Fibroblast of lung (primary cell): ENCODE measurements around the gene TTL. TPM values are rescaled to one million over a fixed set of nuclear protein-coding genes. Genes with fewer than 3 reads are reported as not detected.
A peak's percentile ranks its signal among the peaks of the same experiment; 100 is the strongest.
"Not testable (repeated sequence)": the region's sequence is repeated elsewhere in the genome, so short reads cannot be mapped to it uniquely, and the experiment has no call there.

Experiments used
- DNase-seq, 2 donors: peaks; one replicate each; pipeline versions ENCODE4 v3.0.0 to v3.0.0-alpha.2; 2010; ENCODE audit warnings: low read depth in 2 of 2
- H2AFZ ChIP-seq: 2 replicates; pipeline ENCODE4 v1.5.1; 2012; ENCODE audit warnings: low read length, control low read depth, inconsistent platforms
- H3K27ac ChIP-seq: 2 replicates; pipeline ENCODE4 v1.5.1; 2011; ENCODE audit warnings: low read length, control low read depth; ENCODE audit not compliant: insufficient read depth
- H3K27me3 ChIP-seq: 2 replicates; pipeline ENCODE4 v1.5.1; 2011; ENCODE audit warnings: mild to moderate bottlenecking, low read length; ENCODE audit not compliant: control insufficient read depth, insufficient read depth
- H3K36me3 ChIP-seq: 2 replicates; pipeline ENCODE4 v1.5.1; 2011; ENCODE audit warnings: low read length; ENCODE audit not compliant: control insufficient read depth, insufficient read depth
- H3K4me1 ChIP-seq: 2 replicates; pipeline ENCODE4 v1.5.1; 2011; ENCODE audit warnings: low read length; ENCODE audit not compliant: control insufficient read depth, insufficient read depth; ENCODE audit errors: extremely low read depth
- H3K4me2 ChIP-seq: 2 replicates; pipeline ENCODE4 v1.5.1; 2011; ENCODE audit warnings: low read length, control low read depth; ENCODE audit not compliant: insufficient read depth; ENCODE audit errors: extremely low read depth
- H3K4me3 ChIP-seq, 4 experiments: fragments of 200-600 bp in 1 of 4; sonication (generic) in 1 of 4; replicated peaks in 1 of 4; 2 replicates each; pipeline ENCODE4 v1.5.1; 2011 to 2016; ENCODE audit warnings: low read length in 4 of 4, low read depth in 3 of 4, mild to moderate bottlenecking in 3 of 4, control low read depth in 2 of 4, inconsistent platforms in 1 of 4, mixed read lengths in 1 of 4; ENCODE audit not compliant: insufficient read depth in 1 of 4; ENCODE audit errors: control extremely low read depth in 1 of 4
- H3K79me2 ChIP-seq: 2 replicates; pipeline ENCODE4 v1.5.1; 2012; ENCODE audit warnings: mild to moderate bottlenecking, low read length, inconsistent platforms; ENCODE audit not compliant: control insufficient read depth, insufficient read depth
- H3K9ac ChIP-seq: 2 replicates; pipeline ENCODE4 v1.5.1; 2011; ENCODE audit warnings: mild to moderate bottlenecking, low read length, control low read depth; ENCODE audit not compliant: insufficient read depth
- H3K9me3 ChIP-seq: 2 replicates; pipeline ENCODE4 v1.5.1; 2012; ENCODE audit warnings: low read depth, low read length; ENCODE audit not compliant: control insufficient read depth, insufficient read depth
- H4K20me1 ChIP-seq: 2 replicates; pipeline ENCODE4 v1.5.1; 2011; ENCODE audit warnings: low read length; ENCODE audit not compliant: control insufficient read depth, insufficient read depth; ENCODE audit errors: extremely low read depth
- CTCF ChIP-seq, 2 donors: IDR thresholded peaks in 1 of 2; conservative IDR thresholded peaks in 1 of 2; 1 replicate in 1 of 2; 2 replicates in 1 of 2; pipeline ENCODE4 v1.5.1; 2011 to 2012; ENCODE audit warnings: low read length in 2 of 2, control low read depth in 1 of 2, inconsistent platforms in 1 of 2, low read depth in 1 of 2, mild to moderate bottlenecking in 1 of 2
- EZH2 ChIP-seq: IDR thresholded peaks from 2 replicates; pipeline ENCODE4 v1.5.1; 2012; ENCODE audit warnings: low read length, control low read depth, mild to moderate bottlenecking; ENCODE audit errors: missing control alignments
- polyA plus RNA-seq, 2 donors: library from polyadenylated mRNA; depleted of rRNA in 1 of 2; stranded (reverse) in 1 of 2; unstranded in 1 of 2; fragments of >200 nt; gene quantifications; 2 replicates each; pipeline ENCODE4 v1.2.1, GENCODE V29; 2011 to 2012; ENCODE audit warnings: missing spikeins in 1 of 2
- total RNA-seq: library from RNA; depleted of rRNA; stranded (reverse); fragments of >200 nt; gene quantifications from 2 replicates; pipeline ENCODE4 v1.2.1, GENCODE V29; 2014

The TTL gene
- total and polyA plus RNA-seq, 2 donors (not counting 1 experiment from before 2014, with no cell fraction given) = 28.2 to 30.9 TPM

- no peaks in the 10 kb centered on the region for H3K4me1 ChIP-seq
- H3K79me2 ChIP-seq = no peaks in the 10 kb centered on the region
- no peak overlapping the region for H3K9ac ChIP-seq
- no peaks in the 10 kb centered on the region for H4K20me1 ChIP-seq
- no peak overlapping the region for H3K4me3 ChIP-seq
- no peaks in the 10 kb centered on the region for H3K9me3 ChIP-seq
- H3K27me3 ChIP-seq = no peaks in the 10 kb centered on the region
- H2AFZ ChIP-seq = no peak overlapping the region
- no peak overlapping the region for H3K27ac ChIP-seq
- no peak overlapping the region for H3K4me2 ChIP-seq
- DNase-seq = no peak
- TF ChIP-seq EZH2 (no peak), CTCF (conservative IDR thresholded peaks at IDR 0.05 in 1 of 2, IDR thresholded peaks at IDR 0.05 in 1 of 2; ENCODE audit: low read depth in 1 of 2, low read length in 2 of 2) (no peak)
- H3K36me3 ChIP-seq = peaks cover 3% of the 10 kb centered on the region
Observed at GRCh38 chr2:112566104-112566503, 84.1 kb downstream of the TTL start.

- not testable (repeated sequence) for H4K20me1 ChIP-seq, H3K4me1 ChIP-seq, H3K9ac ChIP-seq, H3K36me3 ChIP-seq, H3K27me3 ChIP-seq, H2AFZ ChIP-seq, H3K4me2 ChIP-seq, H3K4me3 ChIP-seq, DNase-seq, H3K9me3 ChIP-seq, H3K27ac ChIP-seq, H3K79me2 ChIP-seq
Observed at GRCh38 chr2:112566508-112566907, 84.6 kb downstream of the TTL start.

GRCh38 chr2:112572005-112572404, 90.0 kb downstream of the TTL start:
- no peak for DNase-seq
- H3K4me3 ChIP-seq = no peak overlapping the region
- H3K27me3 ChIP-seq = no peaks in the 10 kb centered on the region
- H3K79me2 ChIP-seq = no peaks in the 10 kb centered on the region
- H3K4me2 ChIP-seq = no peak overlapping the region
- H3K27ac ChIP-seq = no peak overlapping the region
- no peaks in the 10 kb centered on the region for H3K9me3 ChIP-seq
- no peak overlapping the region for H3K9ac ChIP-seq
- no peak overlapping the region for H2AFZ ChIP-seq
- H3K36me3 ChIP-seq = peaks cover 9% of the 10 kb centered on the region
- H4K20me1 ChIP-seq = no peaks in the 10 kb centered on the region
- no peak for TF ChIP-seq EZH2
- no peak for TF ChIP-seq CTCF (conservative IDR thresholded peaks at IDR 0.05 in 1 of 2, IDR thresholded peaks at IDR 0.05 in 1 of 2; ENCODE audit: low read depth in 1 of 2, low read length in 2 of 2)
- H3K4me1 ChIP-seq = no peaks in the 10 kb centered on the region

- Histone ChIP-seq H3K4me3 (no peak overlapping the region), H3K27me3 (no peaks in the 10 kb centered on the region), H2AFZ (no peak overlapping the region), H3K4me1 (peaks cover 2% of the 10 kb centered on the region), H3K79me2 (no peaks in the 10 kb centered on the region), H3K9me3 (no peaks in the 10 kb centered on the region), H3K27ac (no peak overlapping the region), H3K9ac (no peak overlapping the region), H4K20me1 (no peaks in the 10 kb centered on the region), H3K4me2 (no peak overlapping the region), H3K36me3 (peaks cover 6% of the 10 kb centered on the region)
- DNase-seq = peak; percentile 31 to 51
- peak; percentile 26 to 40 for TF ChIP-seq CTCF (conservative IDR thresholded peaks at IDR 0.05 in 1 of 2, IDR thresholded peaks at IDR 0.05 in 1 of 2; ENCODE audit: low read depth in 1 of 2, low read length in 2 of 2)
- TF ChIP-seq EZH2 = no peak
Observed at GRCh38 chr2:112577756-112578155, 95.8 kb downstream of the TTL start.
